Measurements from ENCODE around the gene PPP3CA.

- TF ChIP-seq CTCF (conservative IDR thresholded peaks at IDR 0.05; ENCODE audit: low read depth, low read length), result no peak
- TF ChIP-seq EZH2 (IDR thresholded peaks at IDR 0.05; ENCODE audit: low read length, unreplicated experiment), result no peak
- TF ChIP-seq EZH2phosphoT487 (IDR thresholded peaks at IDR 0.05; ENCODE audit: borderline replicate concordance, low read length), result no peak
Measured at GRCh38 chr4:101066626-101067170, 280.6 kb downstream of the PPP3CA start.
